ENCODE measurements around the gene SUSD5.

DNA sequence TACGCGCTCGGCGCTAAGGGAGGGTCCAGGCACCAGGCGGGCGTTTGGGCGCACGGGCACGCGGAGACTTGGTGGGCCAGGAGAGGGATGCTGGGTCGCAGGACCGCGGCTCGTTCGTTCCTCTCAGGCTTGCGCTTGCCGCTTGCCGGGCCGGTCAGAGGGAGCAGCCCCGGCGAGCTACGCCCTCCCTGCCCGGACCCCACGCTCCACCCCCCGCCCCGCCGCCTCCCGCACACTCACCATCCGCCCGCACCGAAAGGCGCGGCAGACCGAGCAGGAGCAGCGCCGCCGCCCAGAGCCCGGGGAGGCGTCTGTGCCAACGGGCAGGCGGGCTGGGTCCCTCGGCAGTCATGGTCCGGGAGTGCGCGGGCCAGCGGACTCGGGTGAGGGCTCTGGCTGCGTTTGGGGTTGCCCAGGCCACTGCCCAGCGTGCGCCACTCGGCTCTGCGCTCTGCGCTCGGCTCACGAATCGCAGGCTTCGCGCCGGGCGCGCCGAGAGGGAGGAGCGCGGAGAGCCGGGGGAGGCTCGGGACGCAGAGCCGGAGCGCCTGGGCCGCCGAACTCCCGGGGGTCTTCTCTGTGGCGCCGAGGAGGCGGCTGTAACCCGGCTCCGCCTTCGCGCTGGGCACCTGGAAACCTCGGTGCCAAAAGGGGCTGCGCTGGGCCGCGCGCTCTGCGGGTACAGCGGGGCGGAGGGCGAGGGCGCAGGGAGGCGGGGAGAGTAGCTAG is at the start of gene SUSD5:
- TF ChIP-seq, protein P1, sequence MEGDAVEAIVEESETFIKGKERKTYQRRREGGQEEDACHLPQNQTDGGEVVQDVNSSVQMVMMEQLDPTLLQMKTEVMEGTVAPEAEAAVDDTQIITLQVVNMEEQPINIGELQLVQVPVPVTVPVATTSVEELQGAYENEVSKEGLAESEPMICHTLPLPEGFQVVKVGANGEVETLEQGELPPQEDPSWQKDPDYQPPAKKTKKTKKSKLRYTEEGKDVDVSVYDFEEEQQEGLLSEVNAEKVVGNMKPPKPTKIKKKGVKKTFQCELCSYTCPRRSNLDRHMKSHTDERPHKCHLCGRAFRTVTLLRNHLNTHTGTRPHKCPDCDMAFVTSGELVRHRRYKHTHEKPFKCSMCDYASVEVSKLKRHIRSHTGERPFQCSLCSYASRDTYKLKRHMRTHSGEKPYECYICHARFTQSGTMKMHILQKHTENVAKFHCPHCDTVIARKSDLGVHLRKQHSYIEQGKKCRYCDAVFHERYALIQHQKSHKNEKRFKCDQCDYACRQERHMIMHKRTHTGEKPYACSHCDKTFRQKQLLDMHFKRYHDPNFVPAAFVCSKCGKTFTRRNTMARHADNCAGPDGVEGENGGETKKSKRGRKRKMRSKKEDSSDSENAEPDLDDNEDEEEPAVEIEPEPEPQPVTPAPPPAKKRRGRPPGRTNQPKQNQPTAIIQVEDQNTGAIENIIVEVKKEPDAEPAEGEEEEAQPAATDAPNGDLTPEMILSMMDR (IDR thresholded peaks at IDR 0.05), result peak; percentile 3
- peak; percentile 11 for TF ChIP-seq EZH2 (IDR thresholded peaks at IDR 0.05)
- peak; percentile 38 for TF ChIP-seq EZH2phosphoT487 (IDR thresholded peaks at IDR 0.05)

All from neural progenitor cell (in vitro differentiated cells).